ENCODE results near the gene DAB2. TPM values are rescaled to one million over a fixed set of nuclear protein-coding genes. Genes with fewer than 3 reads are reported as not detected.

The DAB2 gene
- total RNA-seq, 2 experiments from 2014 or later: not detected

DNA sequence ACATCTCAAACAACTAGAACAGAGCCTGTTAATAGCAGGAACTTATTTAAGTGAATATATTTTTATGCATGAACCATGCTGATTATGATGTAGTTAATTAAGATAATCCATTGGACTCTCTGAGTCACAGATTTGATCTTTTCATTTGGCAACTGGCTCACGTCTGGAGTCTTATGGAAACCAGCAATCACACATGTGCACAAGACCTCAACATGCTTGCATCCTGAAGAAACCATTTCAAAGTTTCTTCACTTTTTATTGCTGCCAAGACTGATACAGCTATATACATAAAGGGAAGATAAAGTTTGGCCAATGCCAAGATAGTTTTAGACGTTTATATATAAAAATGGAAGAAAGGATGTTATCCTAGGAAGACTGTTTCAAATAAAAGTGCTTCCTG lies 47.2 kb downstream of the DAB2 start:
- no peaks in the 10 kb centered on the region for H3K4me1 Mint-ChIP-seq
- H3K4me3 Mint-ChIP-seq: no peak overlapping the region
- no peaks in the 10 kb centered on the region for H3K9me3 Mint-ChIP-seq
- POLR2A ChIA-PET: no interaction called here
- H3K36me3 Mint-ChIP-seq (ENCODE audit: low read depth): no peaks in the 10 kb centered on the region
- peaks cover 5% of the 10 kb centered on the region for H3K27me3 Mint-ChIP-seq
- no peak for DNase-seq
- H3K27ac Mint-ChIP-seq: no peak overlapping the region
- CTCF ChIA-PET: interaction anchor here (2.9 kb wide), 1 partner anchor 170 kb away, joined by 52 read pairs; no protein-coding TSS in a partner anchor

DNA sequence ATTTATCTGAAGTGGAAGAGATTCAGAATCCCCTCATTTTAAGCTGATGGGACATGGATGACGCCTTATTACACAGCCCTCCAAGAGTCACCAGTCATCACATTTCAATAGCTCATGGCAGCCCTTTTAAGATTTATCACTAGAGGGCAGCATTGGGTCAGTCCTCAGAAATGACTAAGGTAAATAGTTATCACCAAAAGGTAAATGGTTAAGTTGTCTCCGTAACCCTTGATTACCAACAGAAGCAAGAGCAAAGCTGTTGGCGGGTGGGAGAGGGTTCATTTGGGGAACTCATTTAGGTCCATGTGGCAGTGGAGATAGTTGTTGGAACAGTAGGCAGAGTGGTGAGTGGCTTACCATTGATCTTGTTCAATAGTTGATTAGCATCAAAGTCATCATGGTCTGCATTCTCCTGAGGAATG lies 48.5 kb downstream of the DAB2 start:
- peaks cover 5% of the 10 kb centered on the region for H3K27me3 Mint-ChIP-seq
- no peaks in the 10 kb centered on the region for H3K4me1 Mint-ChIP-seq
- H3K27ac Mint-ChIP-seq: no peak overlapping the region
- H3K36me3 Mint-ChIP-seq (ENCODE audit: low read depth): no peaks in the 10 kb centered on the region
- H3K9me3 Mint-ChIP-seq: no peaks in the 10 kb centered on the region
- no peak overlapping the region for H3K4me3 Mint-ChIP-seq
- peak; percentile 26 for DNase-seq
- ChIA-PET CTCF (interaction anchor here (0.6 to 2.9 kb wide), 30 partner anchors 9 to 1137 kb away, joined by 3 to 52 read pairs (median 3); partner anchors contain the start of gene DAB2), POLR2A (interaction anchor here (1.1 kb wide), 1 partner anchor 171 kb away, joined by 4 read pairs; no protein-coding TSS in a partner anchor)

DNA sequence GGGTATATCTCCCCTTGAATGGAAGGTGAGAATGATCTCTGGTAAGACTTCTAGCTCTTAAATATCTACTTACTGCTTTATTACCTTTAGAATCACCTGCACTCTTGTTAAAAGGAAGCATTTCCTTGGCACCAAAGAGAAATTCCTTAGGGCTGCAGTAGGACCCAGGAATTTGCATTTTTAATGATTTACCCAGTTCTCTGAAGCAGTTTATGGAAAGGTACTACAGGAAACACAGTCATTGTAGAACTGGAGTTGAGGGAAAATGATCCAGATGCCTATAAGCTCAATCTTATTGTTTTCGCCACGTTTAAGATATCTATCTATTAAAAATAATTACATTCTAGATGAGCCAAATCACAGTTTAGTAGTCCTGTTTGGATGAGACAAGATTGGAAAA lies 51.0 kb downstream of the DAB2 start:
- ChIA-PET POLR2A (no interaction called here), CTCF (interaction anchor here (0.8 to 1.3 kb wide), 2 partner anchors 11 to 18 kb away, joined by 3 to 5 read pairs; no protein-coding TSS in a partner anchor)
- no peaks in the 10 kb centered on the region for H3K9me3 Mint-ChIP-seq

DNA sequence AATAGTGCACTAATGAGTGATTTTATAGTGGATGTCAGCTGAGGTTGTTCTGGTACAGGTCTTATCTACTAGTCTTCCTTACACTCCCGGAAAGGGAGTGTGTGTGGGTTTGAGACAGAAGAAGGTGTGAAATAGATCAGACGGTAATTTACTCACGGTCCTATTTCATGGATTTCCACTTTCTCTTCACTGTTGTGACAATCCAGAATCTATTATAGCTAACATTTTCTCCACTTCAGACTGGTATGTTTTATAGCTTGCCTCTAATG lies 53.5 kb downstream of the DAB2 start:
- Mint-ChIP-seq H3K4me1 (no peaks in the 10 kb centered on the region), H3K4me3 (no peak overlapping the region), H3K9me3 (no peaks in the 10 kb centered on the region), H3K36me3 (ENCODE audit: low read depth) (no peaks in the 10 kb centered on the region), H3K27me3 (peaks cover 3% of the 10 kb centered on the region), H3K27ac (no peak overlapping the region)
- DNase-seq: no peak
- POLR2A ChIA-PET: no interaction called here
- CTCF ChIA-PET: interaction anchor here (1.3 to 1.6 kb wide), 2 partner anchors 9 to 177 kb away, joined by 3 to 6 read pairs; no protein-coding TSS in a partner anchor

More for the DNA sequence above, 51.0 kb downstream of the DAB2 start:
- Mint-ChIP-seq H3K27ac (no peak overlapping the region), H3K4me1 (no peaks in the 10 kb centered on the region), H3K4me3 (no peak overlapping the region), H3K27me3 (peaks cover 4% of the 10 kb centered on the region), H3K36me3 (ENCODE audit: low read depth) (no peaks in the 10 kb centered on the region)
- DNase-seq: no peak

DNA sequence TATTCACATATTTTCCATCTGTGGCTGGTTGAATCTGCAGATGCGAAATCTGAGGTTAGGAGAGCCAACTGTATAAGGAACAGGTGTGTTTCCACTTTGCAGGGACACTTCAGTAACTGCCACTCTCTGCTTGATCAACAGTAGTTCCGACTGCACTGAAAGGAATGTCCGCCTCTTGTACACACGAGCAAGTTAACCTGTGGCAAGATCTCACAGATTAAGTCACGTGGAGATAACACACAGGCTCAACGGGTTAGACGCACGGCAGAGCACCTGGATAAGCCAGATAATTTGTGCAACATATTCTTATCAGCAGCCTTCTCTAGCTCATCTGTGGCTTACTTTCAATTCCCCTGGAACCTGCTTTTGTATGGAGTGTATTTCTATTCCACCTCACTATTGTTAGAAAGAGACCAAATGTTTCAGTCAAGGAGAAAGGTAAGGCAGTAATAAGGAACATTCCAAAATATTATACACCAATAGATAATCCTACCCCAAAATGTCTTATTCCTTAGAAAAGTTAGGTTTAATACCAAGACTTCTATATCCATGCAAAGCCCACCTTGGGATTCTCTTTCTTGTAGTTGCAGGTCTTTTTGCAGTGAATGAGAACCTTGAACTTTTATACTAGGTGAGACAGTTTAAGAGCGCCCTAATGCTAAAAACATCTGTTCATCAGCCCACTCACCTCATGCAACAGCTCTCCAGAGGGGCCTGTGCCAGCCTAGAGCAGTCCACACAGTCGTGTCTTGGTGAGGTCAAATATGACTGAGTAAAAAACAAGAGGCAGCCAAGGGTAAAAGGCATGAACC lies 54.0 kb downstream of the DAB2 start:
- H3K36me3 Mint-ChIP-seq (ENCODE audit: low read depth): no peaks in the 10 kb centered on the region
- no peaks in the 10 kb centered on the region for H3K4me1 Mint-ChIP-seq
- CTCF ChIA-PET: interaction anchor here (1.3 to 1.6 kb wide), 2 partner anchors 8 to 178 kb away, joined by 3 to 6 read pairs; no protein-coding TSS in a partner anchor
- H3K4me3 Mint-ChIP-seq: no peak overlapping the region
- H3K27me3 Mint-ChIP-seq: peaks cover 2% of the 10 kb centered on the region
- POLR2A ChIA-PET: no interaction called here
- no peaks in the 10 kb centered on the region for H3K9me3 Mint-ChIP-seq
- no peak overlapping the region for H3K27ac Mint-ChIP-seq
- no peak for DNase-seq

DNA sequence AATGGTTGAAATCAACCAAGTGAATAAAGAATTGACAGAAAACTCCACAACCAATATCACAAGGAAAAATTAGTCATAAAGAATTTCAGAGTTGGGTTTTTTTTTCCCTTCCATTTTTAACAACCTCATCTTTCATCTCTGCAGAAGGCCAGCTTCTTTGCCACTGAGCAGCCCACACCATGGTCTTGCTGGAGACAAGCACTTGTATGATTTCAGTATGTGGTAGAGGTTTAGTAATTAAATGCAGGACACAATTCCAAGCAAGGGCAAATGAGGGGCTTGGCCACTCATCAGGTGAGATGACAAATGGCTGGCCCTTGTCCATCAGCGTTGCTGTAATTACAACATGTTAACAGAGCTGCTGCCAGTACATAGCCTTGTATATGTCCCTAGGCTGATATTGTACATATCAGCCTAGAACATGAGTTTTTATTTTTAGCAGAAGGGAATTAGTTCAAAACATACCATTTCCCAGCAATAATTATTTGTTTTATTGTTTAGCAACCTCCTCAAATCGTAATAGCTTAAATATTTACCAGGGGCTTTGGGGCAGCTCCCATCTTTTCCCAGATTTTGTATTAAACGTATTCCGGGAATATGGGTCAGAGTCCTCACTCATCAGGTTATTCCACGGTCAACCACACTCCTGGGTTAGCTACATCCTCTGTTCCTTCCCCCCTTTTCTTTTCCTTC lies 55.5 kb downstream of the DAB2 start:
- no peak for DNase-seq
- Mint-ChIP-seq H3K4me3 (no peak overlapping the region), H3K27me3 (peaks cover 2% of the 10 kb centered on the region), H3K9me3 (no peaks in the 10 kb centered on the region), H3K36me3 (ENCODE audit: low read depth) (no peaks in the 10 kb centered on the region), H3K27ac (no peak overlapping the region), H3K4me1 (no peaks in the 10 kb centered on the region)
- CTCF ChIA-PET: no interaction called here
- POLR2A ChIA-PET: no interaction called here

DNA sequence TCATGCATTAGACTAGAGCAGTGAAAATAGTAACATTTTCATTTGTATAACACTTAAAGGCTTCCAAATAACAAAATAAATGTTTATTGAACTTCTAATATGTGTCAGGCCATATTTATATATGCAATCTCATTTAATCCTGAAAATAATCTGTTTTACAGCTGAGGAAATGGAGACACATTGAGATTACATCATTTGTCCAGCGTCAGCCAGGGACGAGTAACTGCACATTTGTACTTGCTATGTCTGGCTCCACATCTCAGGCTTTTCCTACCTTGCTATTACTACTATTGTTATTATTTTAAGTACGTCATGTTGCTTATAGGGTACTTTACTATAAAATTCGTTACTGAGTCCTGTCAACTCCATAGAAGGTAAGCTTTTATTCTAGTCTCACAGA lies 56.7 kb downstream of the DAB2 start:
- ChIA-PET CTCF (no interaction called here), POLR2A (no interaction called here)
- H3K27me3 Mint-ChIP-seq: peaks cover 2% of the 10 kb centered on the region
- no peaks in the 10 kb centered on the region for H3K9me3 Mint-ChIP-seq
- H3K4me3 Mint-ChIP-seq: no peak overlapping the region
- H3K27ac Mint-ChIP-seq: no peak overlapping the region
- H3K36me3 Mint-ChIP-seq (ENCODE audit: low read depth): no peaks in the 10 kb centered on the region
- no peak for DNase-seq
- no peaks in the 10 kb centered on the region for H3K4me1 Mint-ChIP-seq

DNA sequence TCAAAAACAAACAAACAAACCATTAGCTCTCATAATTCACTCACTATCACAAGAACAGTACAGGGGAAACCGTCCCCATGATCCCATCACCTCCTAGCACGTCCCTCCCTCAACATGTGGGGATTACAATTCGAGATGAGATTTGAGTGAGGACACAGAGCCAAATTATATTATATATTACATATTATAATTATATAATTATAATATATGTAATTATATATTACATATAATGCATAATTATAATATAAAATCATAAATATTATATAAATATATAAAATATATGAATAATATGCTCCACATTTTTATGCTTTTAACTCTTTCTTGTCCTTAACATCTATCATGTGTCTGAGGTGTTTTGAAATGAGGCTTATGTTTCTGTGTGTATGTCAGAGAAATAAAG lies 57.1 kb downstream of the DAB2 start:
- Mint-ChIP-seq H3K9me3 (no peaks in the 10 kb centered on the region), H3K36me3 (ENCODE audit: low read depth) (no peaks in the 10 kb centered on the region), H3K27me3 (peaks cover 2% of the 10 kb centered on the region), H3K4me3 (no peak overlapping the region), H3K4me1 (no peaks in the 10 kb centered on the region), H3K27ac (no peak overlapping the region)
- CTCF ChIA-PET: no interaction called here
- POLR2A ChIA-PET: no interaction called here
- no peak for DNase-seq

DNA sequence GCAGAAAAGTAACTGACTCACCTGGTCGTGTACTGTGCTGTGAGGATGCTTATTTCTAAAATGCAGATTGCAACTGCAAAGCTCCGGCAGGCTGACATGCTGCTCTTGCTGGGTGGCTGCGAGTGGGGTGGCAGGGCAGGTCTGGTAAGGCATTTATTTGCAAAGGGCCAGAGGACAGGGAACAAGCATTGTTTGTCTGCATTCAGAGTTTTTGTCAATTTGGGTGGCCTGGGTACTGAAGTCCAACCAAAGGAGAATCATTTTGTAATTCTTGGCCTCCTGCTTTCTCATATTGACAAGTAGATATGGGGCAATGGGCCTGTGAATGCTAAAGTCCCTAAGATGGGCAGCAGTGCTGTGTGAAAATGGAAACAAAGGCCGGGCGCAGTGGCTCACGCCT lies 60.4 kb downstream of the DAB2 start, which contains the start of gene C9:
TSS of gene C9 (minus strand) at position 129 of the 400 bp plus-strand sequence. CDS start at position 98, 31 bp downstream.
- H3K27me3 Mint-ChIP-seq: no peaks in the 10 kb centered on the region
- POLR2A ChIA-PET: interaction anchor here (0.6 kb wide), 1 partner anchor 178 kb away, joined by 3 read pairs; no protein-coding TSS in a partner anchor
- no peak for DNase-seq
- no peak within 1 kb of the TSS for H3K4me3 Mint-ChIP-seq
- H3K4me1 Mint-ChIP-seq: no peaks in the 10 kb centered on the region
- no peaks in the 10 kb centered on the region for H3K9me3 Mint-ChIP-seq
- H3K36me3 Mint-ChIP-seq (ENCODE audit: low read depth): no peaks in the 10 kb centered on the region
- CTCF ChIA-PET: interaction anchor here (2.2 kb wide), 1 partner anchor 11 kb away, joined by 9 read pairs; no protein-coding TSS in a partner anchor
- H3K27ac Mint-ChIP-seq: no peak within 1 kb of the TSS

DNA sequence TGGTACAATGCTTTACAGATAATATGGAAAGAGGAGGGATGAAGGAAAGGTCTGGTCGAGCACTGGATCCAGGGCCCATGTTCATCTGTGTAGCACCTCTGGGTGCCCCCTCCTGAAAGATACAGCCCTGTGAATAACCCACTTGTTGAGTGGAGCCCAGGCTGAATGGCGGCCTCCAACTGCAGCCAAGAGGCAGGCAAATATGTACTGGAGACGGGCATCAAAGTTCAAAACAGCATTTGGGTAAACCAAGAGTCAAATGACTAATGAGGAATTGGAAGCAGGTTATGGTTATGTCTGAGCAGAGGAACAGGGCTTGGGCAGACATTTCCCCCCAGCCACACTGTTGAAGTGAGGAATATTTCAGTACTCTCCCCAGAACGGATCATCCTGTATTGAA lies 61.6 kb downstream of the DAB2 start:
- Mint-ChIP-seq H3K4me3 (no peak overlapping the region), H3K9me3 (peaks cover 4% of the 10 kb centered on the region), H3K27ac (no peak overlapping the region), H3K36me3 (ENCODE audit: low read depth) (no peaks in the 10 kb centered on the region), H3K4me1 (no peaks in the 10 kb centered on the region), H3K27me3 (no peaks in the 10 kb centered on the region)
- no peak for DNase-seq
- ChIA-PET POLR2A (no interaction called here), CTCF (interaction anchor here (0.7 to 2.2 kb wide), 2 partner anchors 8 to 12 kb away, joined by 3 to 9 read pairs; no protein-coding TSS in a partner anchor)

DNA sequence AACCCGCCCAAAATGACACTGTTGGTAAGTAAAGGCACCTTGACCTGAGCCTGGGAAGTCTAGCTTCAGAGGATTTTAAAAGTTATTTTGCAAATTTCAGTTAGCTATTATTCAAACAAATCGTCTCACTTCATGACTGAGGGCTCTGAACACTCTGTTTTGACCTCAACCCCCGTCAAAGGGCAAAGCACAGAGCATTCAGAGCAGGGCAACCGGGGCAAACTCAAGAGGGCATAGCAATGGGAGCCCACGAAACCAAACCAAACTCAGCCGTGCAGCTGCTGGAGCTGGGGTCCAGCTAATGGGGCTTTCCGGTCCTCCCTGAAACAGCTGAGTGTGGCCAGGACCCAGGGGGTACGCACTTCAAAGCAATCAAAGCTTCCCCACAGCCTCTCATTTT lies 62.1 kb downstream of the DAB2 start:
- no peak for DNase-seq
- Mint-ChIP-seq H3K9me3 (peaks cover 5% of the 10 kb centered on the region), H3K4me3 (no peak overlapping the region), H3K27ac (no peak overlapping the region), H3K36me3 (ENCODE audit: low read depth) (no peaks in the 10 kb centered on the region), H3K4me1 (no peaks in the 10 kb centered on the region), H3K27me3 (no peaks in the 10 kb centered on the region)
- ChIA-PET CTCF (interaction anchor here (0.7 to 2.2 kb wide), 2 partner anchors 9 to 13 kb away, joined by 3 to 9 read pairs; no protein-coding TSS in a partner anchor), POLR2A (no interaction called here)

DNA sequence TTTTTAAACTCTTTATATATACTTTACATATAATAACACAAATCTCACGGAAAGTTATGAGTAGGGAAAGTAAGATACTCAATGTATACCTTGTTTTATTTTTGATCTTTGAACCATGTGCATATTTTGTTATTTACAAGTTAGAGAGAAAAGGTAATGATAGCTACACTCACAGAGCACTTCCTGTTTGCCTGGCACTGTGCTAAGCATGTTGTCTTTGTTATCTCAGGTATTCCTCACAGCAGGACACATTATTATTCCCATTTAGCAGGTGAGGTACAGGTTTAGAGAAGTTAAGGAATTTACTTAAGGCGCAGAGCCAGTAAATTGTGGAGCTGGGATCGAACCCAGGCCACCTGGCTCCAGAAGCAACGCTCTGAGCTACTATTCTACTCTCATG lies 63.5 kb downstream of the DAB2 start:
- POLR2A ChIA-PET: no interaction called here
- CTCF ChIA-PET: interaction anchor here (1.2 kb wide), 1 partner anchor 144 kb away, joined by 4 read pairs; no protein-coding TSS in a partner anchor
- Mint-ChIP-seq H3K4me1 (no peaks in the 10 kb centered on the region), H3K9me3 (peaks cover 9% of the 10 kb centered on the region), H3K36me3 (ENCODE audit: low read depth) (no peaks in the 10 kb centered on the region), H3K27me3 (no peaks in the 10 kb centered on the region), H3K4me3 (no peak overlapping the region), H3K27ac (no peak overlapping the region)
- no peak for DNase-seq

DNA sequence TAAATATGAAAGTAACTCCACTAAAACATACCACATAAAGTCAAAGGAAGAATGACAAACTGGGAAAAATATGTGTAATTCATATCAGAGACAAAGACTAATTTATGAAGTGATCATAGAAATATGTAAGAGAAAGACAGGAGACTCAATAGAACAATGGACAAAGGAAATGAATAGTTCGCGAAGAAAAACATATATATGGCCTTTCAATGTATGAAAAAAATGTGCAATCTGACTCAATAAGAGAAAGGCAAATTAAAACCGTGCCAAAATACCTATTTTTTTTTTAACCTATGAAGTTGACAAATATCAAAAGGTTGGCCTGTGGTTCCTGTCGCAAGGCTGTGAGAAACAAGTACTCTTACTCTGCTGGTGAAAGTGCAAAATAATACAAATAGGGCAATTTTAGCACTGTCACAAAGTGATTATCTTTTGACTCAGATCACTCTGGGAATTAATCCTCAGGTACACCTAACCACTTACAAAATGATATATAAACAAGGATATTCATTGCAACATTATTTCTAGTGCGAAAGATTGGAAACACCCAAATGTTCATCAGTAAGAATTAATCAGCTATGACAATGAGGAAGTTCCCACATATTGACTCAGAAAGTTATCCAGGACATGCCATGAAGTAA lies 64.2 kb downstream of the DAB2 start:
- no peak for DNase-seq
- H3K4me1 Mint-ChIP-seq: no peaks in the 10 kb centered on the region
- H3K27me3 Mint-ChIP-seq: no peaks in the 10 kb centered on the region
- no peak overlapping the region for H3K4me3 Mint-ChIP-seq
- ChIA-PET POLR2A (no interaction called here), CTCF (interaction anchor here (1.2 kb wide), 1 partner anchor 143 kb away, joined by 4 read pairs; no protein-coding TSS in a partner anchor)
- peaks cover 9% of the 10 kb centered on the region for H3K9me3 Mint-ChIP-seq
- no peaks in the 10 kb centered on the region for H3K36me3 Mint-ChIP-seq (ENCODE audit: low read depth)
- H3K27ac Mint-ChIP-seq: no peak overlapping the region
